ENCODE results near the gene EHMT1.

The EHMT1 gene

GRCh38 chr9:137674307-137674975, 55.6 kb downstream of the EHMT1 start:
- DNase-seq, result no peak

GRCh38 chr9:137674976-137675320, 56.1 kb downstream of the EHMT1 start:
- no peak for DNase-seq

GRCh38 chr9:137676998-137677397, 58.2 kb downstream of the EHMT1 start:
- DNase-seq, result no peak

- no peak for DNase-seq
Measured at GRCh38 chr9:137678202-137678601, 59.4 kb downstream of the EHMT1 start.

- no peak for DNase-seq
Measured at GRCh38 chr9:137679249-137679648, 60.4 kb downstream of the EHMT1 start.

GRCh38 chr9:137679695-137680305, 61.0 kb downstream of the EHMT1 start:
- DNase-seq, result no peak

GRCh38 chr9:137680444-137681358, 61.9 kb downstream of the EHMT1 start:
- no peak for DNase-seq

- no peak for DNase-seq
Measured at GRCh38 chr9:137682428-137683105, 63.8 kb downstream of the EHMT1 start.

- no peak for DNase-seq
Measured at GRCh38 chr9:137683262-137683864, 64.6 kb downstream of the EHMT1 start.

- no peak for DNase-seq
Measured at GRCh38 chr9:137685035-137685740, 66.4 kb downstream of the EHMT1 start.

- DNase-seq, result no peak
Measured at GRCh38 chr9:137685741-137686420, 67.1 kb downstream of the EHMT1 start.

GRCh38 chr9:137688261-137688660, 69.5 kb downstream of the EHMT1 start:
- DNase-seq, result no peak

GRCh38 chr9:137688725-137689124, 69.9 kb downstream of the EHMT1 start:
- DNase-seq, result no peak

- DNase-seq, result no peak
Measured at GRCh38 chr9:137689745-137690529, 71.1 kb downstream of the EHMT1 start.

- DNase-seq, result no peak
Measured at GRCh38 chr9:137690930-137691645, 72.3 kb downstream of the EHMT1 start.

GRCh38 chr9:137691646-137692351, 73.0 kb downstream of the EHMT1 start:
- no peak for DNase-seq

- no peak for DNase-seq
Measured at GRCh38 chr9:137694236-137694959, 75.6 kb downstream of the EHMT1 start.
